ENCODE results near the gene PPP1R13L. TPM values are rescaled to one million over a fixed set of nuclear protein-coding genes. Genes with fewer than 3 reads are reported as not detected.

Gene PPP1R13L
- total and polyA plus RNA-seq, 10 donors, result 3.9 to 18.1 (median 12.1) TPM

GRCh38 chr19:45355402-45355801 is 49.5 kb downstream of the PPP1R13L start:
- WGBS, 5 donors, result 96 to 97% (median 97%) methylated on average over 7 to 9 of the region's 9 CpGs
- Histone ChIP-seq H3K27me3 (replicated peaks in 1 of 7) (no peaks in the 10 kb centered on the region), H3K4me3 (no peak overlapping the region), H3K4me1 (no peaks in the 10 kb centered on the region), H3K36me3 (peaks cover 0 to 100% (median 31%) of the 10 kb centered on the region in 6 donors), H3K27ac (no peak overlapping the region), H3K9me3 (no peaks in the 10 kb centered on the region)
- DNase-seq, result no peak
- intact Hi-C loops (cut with DNase I; ENCODE audit: low total_unique reads), result no loop called here
- TF ChIP-seq CTCF (IDR thresholded peaks at IDR 0.05 in 8 of 11, conservative IDR thresholded peaks at IDR 0.05 in 3 of 11) (no peak), POLR2AphosphoS5 (IDR thresholded peaks at IDR 0.05) (no peak), POLR2A (IDR thresholded peaks at IDR 0.05) (no peak)

GRCh38 chr19:45354241-45354842 is 50.5 kb downstream of the PPP1R13L start:
- no peaks in the 10 kb centered on the region for H3K4me1 ChIP-seq
- DNase-seq, result no peak
- H3K27me3 ChIP-seq (replicated peaks in 1 of 7), result no peaks in the 10 kb centered on the region
- no peak overlapping the region for H3K4me3 ChIP-seq
- TF ChIP-seq POLR2AphosphoS5 (IDR thresholded peaks at IDR 0.05) (no peak), CTCF (IDR thresholded peaks at IDR 0.05 in 8 of 11, conservative IDR thresholded peaks at IDR 0.05 in 3 of 11) (no peak)
- intact Hi-C loops (cut with DNase I; ENCODE audit: low total_unique reads), result no loop called here
- no peak overlapping the region for H3K27ac ChIP-seq
- WGBS, 5 donors, result 89 to 94% (median 93%) methylated on average over 7 to 11 of the region's 11 CpGs
- H3K36me3 ChIP-seq, result peaks cover 0 to 94% (median 31%) of the 10 kb centered on the region in 6 donors
- H3K9me3 ChIP-seq, result no peaks in the 10 kb centered on the region

- Histone ChIP-seq H3K9me3 (no peaks in the 10 kb centered on the region), H3K27ac (no peak overlapping the region), H3K4me1 (no peaks in the 10 kb centered on the region), H3K36me3 (peaks cover 0 to 82% (median 31%) of the 10 kb centered on the region in 6 donors), H3K27me3 (replicated peaks in 1 of 7) (peaks cover 0 to under 1% (median 0%) of the 10 kb centered on the region in 7 donors), H3K4me3 (no peak overlapping the region)
- DNase-seq, result no peak
- TF ChIP-seq POLR2AphosphoS5 (IDR thresholded peaks at IDR 0.05) (no peak), POLR2A (IDR thresholded peaks at IDR 0.05) (no peak), CTCF (IDR thresholded peaks at IDR 0.05 in 8 of 11, conservative IDR thresholded peaks at IDR 0.05 in 3 of 11) (no peak)
- WGBS, 5 donors, result 94 to 97% (median 94%) methylated on average over 18 to 20 of the region's 20 CpGs
- intact Hi-C loops (cut with DNase I; ENCODE audit: low total_unique reads), result no loop called here
Measured at GRCh38 chr19:45352914-45353796, 51.7 kb downstream of the PPP1R13L start.

GRCh38 chr19:45352471-45352870 is 52.4 kb downstream of the PPP1R13L start:
- Histone ChIP-seq H3K27me3 (replicated peaks in 1 of 7) (peaks cover 0 to 8% (median 0%) of the 10 kb centered on the region in 7 donors), H3K4me1 (no peaks in the 10 kb centered on the region), H3K4me3 (no peak overlapping the region), H3K36me3 (peaks cover 0 to 76% (median 31%) of the 10 kb centered on the region in 6 donors), H3K27ac (no peak overlapping the region), H3K9me3 (no peaks in the 10 kb centered on the region)
- 92 to 97% (median 96%) methylated on average over 8 to 20 of the region's 20 CpGs for whole genome bisulfite sequencing, 5 donors
- no peak for DNase-seq
- intact Hi-C loops (cut with DNase I; ENCODE audit: low total_unique reads), result no loop called here
- TF ChIP-seq POLR2A (IDR thresholded peaks at IDR 0.05), result no peak
- TF ChIP-seq POLR2AphosphoS5 (IDR thresholded peaks at IDR 0.05), result no peak
- TF ChIP-seq CTCF (IDR thresholded peaks at IDR 0.05 in 8 of 11, conservative IDR thresholded peaks at IDR 0.05 in 3 of 11), result no peak

Measured in spleen (tissue), 11 donors.